Trophoblast cell (in vitro differentiated cells and primary cell): Measurements from ENCODE around the gene EFCAB5.

Experiments used
- DNase-seq, 2 donors: peaks; one replicate each; pipeline ENCODE4 v3.0.0-alpha.2; 2016
- H2AFZ ChIP-seq: 2 replicates; pipeline ENCODE4 v1.6.1; 2013; ENCODE audit warnings: low read length, moderate library complexity, mild to moderate bottlenecking; ENCODE audit not compliant: insufficient read depth, poor library complexity
- H2AK5ac ChIP-seq: 2 replicates; pipeline ENCODE4 v1.6.1; 2013; ENCODE audit warnings: mild to moderate bottlenecking, low read length
- H2BK120ac ChIP-seq: 2 replicates; pipeline ENCODE4 v1.6.1; 2013; ENCODE audit warnings: low read length, mild to moderate bottlenecking, moderate library complexity; ENCODE audit not compliant: insufficient read depth, poor library complexity
- H2BK12ac ChIP-seq: 2 replicates; pipeline ENCODE4 v1.6.1; 2013; ENCODE audit warnings: mild to moderate bottlenecking, low read length, moderate library complexity
- H2BK5ac ChIP-seq: 2 replicates; pipeline ENCODE4 v1.6.1; 2013; ENCODE audit warnings: low read length, low read depth, moderate library complexity, mild to moderate bottlenecking; ENCODE audit not compliant: poor library complexity
- H3K14ac ChIP-seq: 2 replicates; pipeline ENCODE4 v1.6.1; 2013; ENCODE audit warnings: mild to moderate bottlenecking, low read length
- H3K18ac ChIP-seq: 2 replicates; pipeline ENCODE4 v1.6.1; 2013; ENCODE audit warnings: mild to moderate bottlenecking, low read length
- H3K23ac ChIP-seq: 2 replicates; pipeline ENCODE4 v1.6.1; 2013; ENCODE audit warnings: low read length
- H3K27ac ChIP-seq: 2 replicates; pipeline ENCODE4 v1.5.1; 2013; ENCODE audit warnings: low read depth, mild to moderate bottlenecking, inconsistent platforms, low read length, moderate library complexity
- H3K27me3 ChIP-seq: 2 replicates; pipeline ENCODE4 v1.6.1; 2013; ENCODE audit warnings: inconsistent platforms, mild to moderate bottlenecking, low read length, moderate library complexity; ENCODE audit not compliant: insufficient read depth
- H3K36me3 ChIP-seq, 2 experiments: 1 replicate in 1 of 2; 2 replicates in 1 of 2; pipeline ENCODE4 v1.6.1; 2013; ENCODE audit warnings: low read length in 2 of 2, mild to moderate bottlenecking in 2 of 2, moderate library complexity in 1 of 2; ENCODE audit not compliant: insufficient read depth in 2 of 2, control insufficient read depth in 1 of 2
- H3K4ac ChIP-seq: 2 replicates; pipeline ENCODE4 v1.6.1; 2013; ENCODE audit warnings: low read depth, mild to moderate bottlenecking, low read length, moderate library complexity
- H3K4me1 ChIP-seq, 2 experiments: 1 replicate in 1 of 2; 2 replicates in 1 of 2; pipeline ENCODE4 v1.6.1; 2013; ENCODE audit warnings: low read length in 2 of 2, mild to moderate bottlenecking in 2 of 2, moderate library complexity in 1 of 2; ENCODE audit not compliant: insufficient read depth in 2 of 2, control insufficient read depth in 1 of 2
- H3K4me2 ChIP-seq: 2 replicates; pipeline ENCODE4 v1.6.1; 2013; ENCODE audit warnings: inconsistent platforms, mild to moderate bottlenecking, low read length, moderate library complexity
- H3K4me3 ChIP-seq: 2 replicates; pipeline ENCODE4 v1.5.1; 2013; ENCODE audit warnings: mild to moderate bottlenecking, low read depth, low read length, inconsistent platforms
- H3K79me1 ChIP-seq: one replicate; pipeline ENCODE4 v1.6.1; 2013; ENCODE audit warnings: low read length
- H3K79me2 ChIP-seq: 2 replicates; pipeline ENCODE4 v1.6.1; 2013; ENCODE audit warnings: low read length, mild to moderate bottlenecking; ENCODE audit not compliant: control insufficient read depth, insufficient read depth, poor library complexity
- H3K9ac ChIP-seq: 2 replicates; pipeline ENCODE4 v1.6.1; 2013; ENCODE audit warnings: mild to moderate bottlenecking, low read length
- H3K9me3 ChIP-seq: 2 replicates; pipeline ENCODE4 v1.6.1; 2013; ENCODE audit warnings: low read depth, mild to moderate bottlenecking, control low read depth, inconsistent platforms, low read length; ENCODE audit not compliant: insufficient read depth
- H4K12ac ChIP-seq: 2 replicates; pipeline ENCODE4 v1.6.1; 2013; ENCODE audit warnings: low read depth, mild to moderate bottlenecking, low read length, moderate library complexity
- H4K8ac ChIP-seq: 2 replicates; pipeline ENCODE4 v1.6.1; 2013; ENCODE audit warnings: low read depth, mild to moderate bottlenecking, low read length, moderate library complexity
- H4K91ac ChIP-seq: one replicate; pipeline ENCODE4 v1.6.1; 2013; ENCODE audit warnings: low read depth, mild to moderate bottlenecking, low read length, moderate library complexity
- WGBS: extraction: QIAGEN DNeasy Blood & Tissue Kit; methylation state at CpG from one replicate; pipeline ENCODE4 v1.1.7; 2013; ENCODE audit warnings: missing lambda C conversion rate; ENCODE audit not compliant: insufficient read length, insufficient coverage; ENCODE audit errors: extremely low coverage; 5-methylcytosine and 5-hydroxymethylcytosine counted together

The EFCAB5 gene

GRCh38 chr17:30124273-30124796, 182.9 kb downstream of the EFCAB5 start:
- no peak overlapping the region for H3K27ac ChIP-seq
- H3K14ac ChIP-seq: no peak overlapping the region
- H2BK12ac ChIP-seq: no peak overlapping the region
- H3K23ac ChIP-seq: no peak overlapping the region
- H3K9me3 ChIP-seq: no peaks in the 10 kb centered on the region
- H3K4me2 ChIP-seq: no peak overlapping the region
- no peak overlapping the region for H3K18ac ChIP-seq
- H3K4ac ChIP-seq: no peak overlapping the region
- H3K4me1 ChIP-seq: no peaks in the 10 kb centered on the region
- H4K12ac ChIP-seq: no peak overlapping the region
- H3K79me1 ChIP-seq: no peaks in the 10 kb centered on the region
- H2AK5ac ChIP-seq: no peak overlapping the region
- WGBS: no CpG with 5 or more reads among the region's 4 CpGs
- H3K9ac ChIP-seq: peak overlapping the region; percentile 45
- no peak overlapping the region for H2BK5ac ChIP-seq
- H3K4me3 ChIP-seq: no peak overlapping the region
- no peak for DNase-seq
- no peak overlapping the region for H4K8ac ChIP-seq
- no peaks in the 10 kb centered on the region for H3K27me3 ChIP-seq
- H4K91ac ChIP-seq: no peak overlapping the region
- no peak overlapping the region for H2BK120ac ChIP-seq
- H2AFZ ChIP-seq: no peak overlapping the region
- no peaks in the 10 kb centered on the region for H3K79me2 ChIP-seq
- peaks cover 9 to 12% of the 10 kb centered on the region in 2 experiments for H3K36me3 ChIP-seq

GRCh38 chr17:30130121-30130520, 188.7 kb downstream of the EFCAB5 start:
- Histone ChIP-seq H3K36me3 (peaks cover 10 to 12% of the 10 kb centered on the region in 2 experiments), H3K79me2 (no peaks in the 10 kb centered on the region), H3K9me3 (no peaks in the 10 kb centered on the region), H4K91ac (no peak overlapping the region), H3K4me1 (peaks cover 0 to 3% of the 10 kb centered on the region in 2 experiments), H3K4ac (no peak overlapping the region), H3K4me3 (no peak overlapping the region), H4K8ac (no peak overlapping the region), H2AFZ (no peak overlapping the region), H3K4me2 (no peak overlapping the region), H3K23ac (no peak overlapping the region), H2AK5ac (no peak overlapping the region), H2BK5ac (no peak overlapping the region), H3K79me1 (no peaks in the 10 kb centered on the region), H3K27me3 (no peaks in the 10 kb centered on the region), H3K14ac (no peak overlapping the region), H2BK120ac (no peak overlapping the region), H3K18ac (no peak overlapping the region), H4K12ac (no peak overlapping the region), H3K9ac (no peak overlapping the region), H2BK12ac (no peak overlapping the region), H3K27ac (no peak overlapping the region)
- no CpG with 5 or more reads among the region's 1 CpG for WGBS
- no peak for DNase-seq

- H2AK5ac ChIP-seq: no peak overlapping the region
- H3K14ac ChIP-seq: no peak overlapping the region
- H2AFZ ChIP-seq: no peak overlapping the region
- H3K9me3 ChIP-seq: no peaks in the 10 kb centered on the region
- H3K4me1 ChIP-seq: peaks cover 0 to 3% of the 10 kb centered on the region in 2 experiments
- H3K27ac ChIP-seq: no peak overlapping the region
- H4K12ac ChIP-seq: no peak overlapping the region
- H3K23ac ChIP-seq: no peak overlapping the region
- H2BK5ac ChIP-seq: no peak overlapping the region
- no peak overlapping the region for H2BK120ac ChIP-seq
- no peaks in the 10 kb centered on the region for H3K27me3 ChIP-seq
- no peak overlapping the region for H4K8ac ChIP-seq
- peaks cover 12 to 15% of the 10 kb centered on the region in 2 experiments for H3K36me3 ChIP-seq
- H3K18ac ChIP-seq: no peak overlapping the region
- no peak overlapping the region for H3K4me3 ChIP-seq
- H2BK12ac ChIP-seq: no peak overlapping the region
- H3K9ac ChIP-seq: no peak overlapping the region
- H3K4me2 ChIP-seq: no peak overlapping the region
- H3K4ac ChIP-seq: no peak overlapping the region
- no CpG with 5 or more reads among the region's 3 CpGs for WGBS
- H4K91ac ChIP-seq: no peak overlapping the region
- no peaks in the 10 kb centered on the region for H3K79me2 ChIP-seq
- no peaks in the 10 kb centered on the region for H3K79me1 ChIP-seq
- DNase-seq: no peak
These were observed 191.2 kb downstream of the EFCAB5 start for GRCh38 chr17:30132615-30133014.

- H3K14ac ChIP-seq: no peak overlapping the region
- H4K8ac ChIP-seq: no peak overlapping the region
- H2BK5ac ChIP-seq: no peak overlapping the region
- no peak overlapping the region for H3K4me2 ChIP-seq
- H2BK120ac ChIP-seq: no peak overlapping the region
- no peaks in the 10 kb centered on the region for H3K79me1 ChIP-seq
- no peaks in the 10 kb centered on the region for H3K9me3 ChIP-seq
- peaks cover 8 to 12% of the 10 kb centered on the region in 2 experiments for H3K36me3 ChIP-seq
- no peak overlapping the region for H3K9ac ChIP-seq
- H4K91ac ChIP-seq: no peak overlapping the region
- H3K23ac ChIP-seq: no peak overlapping the region
- H3K18ac ChIP-seq: no peak overlapping the region
- whole genome bisulfite sequencing: no CpG with 5 or more reads among the region's 3 CpGs
- H3K4ac ChIP-seq: no peak overlapping the region
- H2BK12ac ChIP-seq: no peak overlapping the region
- no peaks in the 10 kb centered on the region for H3K79me2 ChIP-seq
- H3K27me3 ChIP-seq: no peaks in the 10 kb centered on the region
- no peak overlapping the region for H2AK5ac ChIP-seq
- H3K4me1 ChIP-seq: peaks cover 0 to 3% of the 10 kb centered on the region in 2 experiments
- DNase-seq: no peak
- H4K12ac ChIP-seq: no peak overlapping the region
- H2AFZ ChIP-seq: no peak overlapping the region
- no peak overlapping the region for H3K27ac ChIP-seq
- H3K4me3 ChIP-seq: no peak overlapping the region
These were observed 191.8 kb downstream of the EFCAB5 start for GRCh38 chr17:30133197-30133596.
